ENCODE data around the gene DRD5. TPM values are rescaled to one million over a fixed set of nuclear protein-coding genes. Genes with fewer than 3 reads are reported as not detected.

DRD5 gene
- total and polyA plus RNA-seq, 5 donors, result 0.07 TPM; not detected in 4

DNA sequence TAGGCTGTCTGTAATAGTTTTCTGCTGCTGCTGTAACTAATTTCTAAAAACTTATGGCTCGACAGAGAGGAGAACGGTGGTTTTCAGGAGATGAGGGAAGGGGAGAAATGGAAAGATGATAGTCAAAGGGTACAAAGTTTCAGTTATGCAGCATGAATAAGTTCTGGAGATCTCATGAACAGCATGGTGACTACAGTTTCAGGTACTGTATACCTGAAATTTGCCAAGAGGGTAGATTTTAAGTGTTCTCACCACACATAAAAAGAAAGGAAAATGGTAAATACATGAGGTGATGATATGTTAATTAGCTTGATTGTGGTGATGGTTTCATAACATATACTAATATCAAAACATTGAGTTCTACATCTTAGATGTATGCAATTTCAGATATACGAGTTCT, 34.9 kb downstream of the DRD5 start:
- Histone ChIP-seq H3K4me3 (ENCODE audit: low read length) (no peak overlapping the region), H3K4me1 (ENCODE audit: control insufficient read depth, insufficient read depth, low read length) (no peaks in the 10 kb centered on the region), H3K27ac (ENCODE audit: low read length) (no peak overlapping the region), H3K27me3 (ENCODE audit: control insufficient read depth, insufficient read depth) (no peaks in the 10 kb centered on the region), H3K9me3 (ENCODE audit: control insufficient read depth, low read length) (no peaks in the 10 kb centered on the region)
- intact Hi-C loops (cut with DNase I), result no loop called here
- ATAC-seq (no peak), DNase-seq (no peak)
- WGBS, result 95% methylated on average over 3 of the region's 3 CpGs

DNA sequence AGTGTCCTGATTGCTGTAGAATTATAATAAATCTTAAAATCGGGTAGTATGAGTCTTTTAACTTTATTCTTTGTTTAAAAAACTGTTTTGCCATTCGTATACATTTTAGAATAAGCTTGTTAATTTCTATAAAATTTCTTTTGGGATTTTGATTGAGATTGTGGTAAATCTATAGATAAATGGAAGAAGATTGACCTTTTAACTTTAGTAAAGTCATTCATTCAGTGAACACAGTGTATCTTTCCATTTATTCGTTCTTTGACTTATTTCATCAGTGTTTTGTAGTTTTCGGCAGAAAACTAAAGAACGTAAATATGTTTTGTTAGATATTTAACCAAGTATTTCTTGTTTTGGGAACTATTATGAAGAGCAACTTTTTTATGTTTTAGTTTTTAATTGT, 38.9 kb downstream of the DRD5 start:
- ATAC-seq (no peak), DNase-seq (no peak)
- no peak overlapping the region for H3K4me3 ChIP-seq (ENCODE audit: low read length)
- H3K27me3 ChIP-seq (ENCODE audit: control insufficient read depth, insufficient read depth), result no peaks in the 10 kb centered on the region
- H3K4me1 ChIP-seq (ENCODE audit: control insufficient read depth, insufficient read depth, low read length), result no peaks in the 10 kb centered on the region
- 75% methylated on average over 5 of the region's 5 CpGs for WGBS
- no peaks in the 10 kb centered on the region for H3K9me3 ChIP-seq (ENCODE audit: control insufficient read depth, low read length)
- no peak overlapping the region for H3K27ac ChIP-seq (ENCODE audit: low read length)
- intact Hi-C loops (cut with DNase I), result no loop called here

DNA sequence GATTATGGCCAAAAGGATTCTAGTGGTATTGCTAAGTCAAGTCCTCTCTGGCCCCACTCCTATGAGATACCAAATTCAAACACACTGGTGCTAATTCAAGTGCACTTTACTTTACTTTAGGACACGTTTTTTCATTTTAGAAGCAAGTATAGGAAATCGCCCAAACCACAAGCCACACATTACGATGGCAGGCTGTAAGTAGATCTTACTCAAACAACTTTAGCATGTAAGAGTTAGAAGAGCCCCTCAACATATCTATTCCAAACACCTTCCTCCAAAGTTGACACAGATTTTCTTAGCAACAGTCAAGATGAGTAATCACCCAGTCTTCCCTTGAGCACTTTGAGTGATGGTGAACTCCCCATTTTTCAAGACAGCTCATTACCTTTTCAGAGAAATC, 43.6 kb downstream of the DRD5 start:
- intact Hi-C loops (cut with DNase I), result no loop called here
- Histone ChIP-seq H3K4me1 (ENCODE audit: control insufficient read depth, insufficient read depth, low read length) (no peaks in the 10 kb centered on the region), H3K4me3 (ENCODE audit: low read length) (no peak overlapping the region), H3K9me3 (ENCODE audit: control insufficient read depth, low read length) (no peaks in the 10 kb centered on the region), H3K27me3 (ENCODE audit: control insufficient read depth, insufficient read depth) (no peaks in the 10 kb centered on the region), H3K27ac (ENCODE audit: low read length) (no peak overlapping the region)
- ATAC-seq, result no peak
- 86% methylated on average over 3 of the region's 3 CpGs for WGBS
- no peak for DNase-seq

DNA sequence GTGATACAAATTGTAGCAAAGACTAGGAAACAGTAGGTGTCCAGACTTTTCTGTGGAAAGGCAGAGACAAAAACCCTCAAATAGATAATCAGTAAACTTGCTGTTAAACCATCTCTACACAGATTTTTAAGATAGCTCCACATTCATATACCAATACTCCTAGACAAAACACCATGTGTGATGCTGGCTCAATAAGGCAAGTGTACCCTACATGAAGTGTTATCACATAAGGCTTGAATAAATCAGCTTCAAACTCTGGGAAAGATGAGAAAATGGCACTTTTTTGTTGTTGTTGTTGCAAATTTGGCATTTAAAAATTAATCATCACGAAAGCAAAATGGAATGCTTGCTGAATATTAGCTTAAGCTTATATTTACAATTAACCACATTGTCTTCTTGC, 45.1 kb downstream of the DRD5 start:
- intact Hi-C loops (cut with DNase I), result no loop called here
- 94% methylated on average over 1 of the region's 1 CpG for WGBS
- no peak for ATAC-seq

DNA sequence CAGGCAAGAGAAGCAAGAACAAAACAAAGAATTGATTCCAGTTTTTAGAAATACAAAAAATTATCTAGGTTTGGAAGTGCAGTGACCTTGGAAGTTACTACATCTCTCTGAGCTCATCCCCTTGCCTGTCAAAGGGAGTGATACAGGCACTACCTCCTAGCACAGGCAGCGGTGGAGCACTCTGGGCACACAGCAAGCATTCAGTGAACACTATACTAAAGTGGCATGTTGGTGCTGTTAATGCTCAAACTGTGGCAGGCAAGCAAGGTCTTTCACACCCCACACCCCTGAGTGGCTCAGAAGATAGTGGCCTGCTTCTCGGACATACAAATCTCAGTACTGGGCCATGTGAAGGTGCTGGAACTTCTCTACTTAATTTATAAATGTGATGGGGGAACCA, 51.2 kb downstream of the DRD5 start:
- peak in 2 of 3 donors; percentile 51 to 65 for DNase-seq
- peak overlapping the region; percentile 60 for H3K27ac ChIP-seq (ENCODE audit: low read length)

More for the DNA sequence above, 45.1 kb downstream of the DRD5 start:
- Histone ChIP-seq H3K4me3 (ENCODE audit: low read length) (no peak overlapping the region), H3K27ac (ENCODE audit: low read length) (no peak overlapping the region), H3K27me3 (ENCODE audit: control insufficient read depth, insufficient read depth) (no peaks in the 10 kb centered on the region), H3K9me3 (ENCODE audit: control insufficient read depth, low read length) (no peaks in the 10 kb centered on the region), H3K4me1 (ENCODE audit: control insufficient read depth, insufficient read depth, low read length) (no peaks in the 10 kb centered on the region)
- no peak for DNase-seq

DNA sequence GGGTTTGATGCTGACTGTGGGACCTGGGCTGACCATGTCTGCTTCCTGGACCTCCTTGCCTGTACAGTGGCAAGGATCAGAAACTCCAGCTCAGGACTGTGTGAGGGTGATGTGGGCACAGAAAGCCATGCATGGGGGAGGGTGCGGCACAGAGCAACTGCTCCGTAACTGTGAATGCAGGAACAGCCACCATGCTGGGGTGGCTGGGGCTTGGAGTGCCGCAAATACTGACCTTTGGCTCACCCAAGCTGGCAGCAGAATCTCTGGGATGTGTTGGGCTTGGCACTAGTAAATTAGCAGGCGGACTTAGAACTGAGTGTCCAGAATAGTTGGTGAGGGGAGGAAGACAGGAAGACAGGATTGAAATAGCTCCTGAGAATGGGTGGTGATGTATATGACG, 52.0 kb downstream of the DRD5 start:
- no peaks in the 10 kb centered on the region for H3K27me3 ChIP-seq (ENCODE audit: control insufficient read depth, insufficient read depth)
- ATAC-seq, result peak; percentile 86 to 87
- H3K4me3 ChIP-seq (ENCODE audit: low read length), result no peak overlapping the region
- H3K9me3 ChIP-seq (ENCODE audit: control insufficient read depth, low read length), result no peaks in the 10 kb centered on the region
- peak; percentile 22 to 76 (median 65) for DNase-seq
- H3K4me1 ChIP-seq (ENCODE audit: control insufficient read depth, insufficient read depth, low read length), result peaks cover 5% of the 10 kb centered on the region
- intact Hi-C loops (cut with DNase I), result no loop called here
- H3K27ac ChIP-seq (ENCODE audit: low read length), result peak overlapping the region; percentile 60
- 75% methylated on average over 5 of the region's 5 CpGs for WGBS

More for the DNA sequence above, 51.2 kb downstream of the DRD5 start:
- intact Hi-C loops (cut with DNase I), result no loop called here
- peak; percentile 82 to 83 for ATAC-seq
- H3K27me3 ChIP-seq (ENCODE audit: control insufficient read depth, insufficient read depth), result no peaks in the 10 kb centered on the region
- peaks cover 5% of the 10 kb centered on the region for H3K4me1 ChIP-seq (ENCODE audit: control insufficient read depth, insufficient read depth, low read length)
- WGBS, result 70% methylated on average over 2 of the region's 2 CpGs
- H3K4me3 ChIP-seq (ENCODE audit: low read length), result no peak overlapping the region
- no peaks in the 10 kb centered on the region for H3K9me3 ChIP-seq (ENCODE audit: control insufficient read depth, low read length)

Other genes starting within 250 kb of the DRD5 start
- 10 to 100 TPM; 11.3 to 18.7 (median 13.7) TPM for gene SLC2A9, start 239.9 kb downstream of the DRD5 start, total RNA-seq
- gene SLC2A9, start 239.9 kb downstream of the DRD5 start, polyA plus RNA-seq, result 5.1 TPM